Skin epidermis (tissue), 12 donors: ENCODE results near the gene NFYA.

Experiments used
- H3K27ac ChIP-seq, 21 experiments: fragments of 200-600 bp; sonication (generic) in 11 of 21; one replicate each; pipeline ENCODE4 v1.5.0; 2020; ENCODE audit warnings: mild to moderate bottlenecking in 3 of 21, inconsistent platforms in 2 of 21, moderate library complexity in 2 of 21
- H3K4me3 ChIP-seq, 7 experiments: fragments of 200-600 bp; sonication (generic) in 2 of 7; one replicate each; pipeline ENCODE4 v1.5.0; 2020; ENCODE audit warnings: inconsistent platforms in 2 of 7, mild to moderate bottlenecking in 2 of 7, moderate library complexity in 1 of 7

NFYA gene

GRCh38 chr6:41066867-41067304, 5.9 kb upstream of the NFYA start:
- Histone ChIP-seq H3K4me3 (no peak overlapping the region), H3K27ac (no peak overlapping the region)

DNA sequence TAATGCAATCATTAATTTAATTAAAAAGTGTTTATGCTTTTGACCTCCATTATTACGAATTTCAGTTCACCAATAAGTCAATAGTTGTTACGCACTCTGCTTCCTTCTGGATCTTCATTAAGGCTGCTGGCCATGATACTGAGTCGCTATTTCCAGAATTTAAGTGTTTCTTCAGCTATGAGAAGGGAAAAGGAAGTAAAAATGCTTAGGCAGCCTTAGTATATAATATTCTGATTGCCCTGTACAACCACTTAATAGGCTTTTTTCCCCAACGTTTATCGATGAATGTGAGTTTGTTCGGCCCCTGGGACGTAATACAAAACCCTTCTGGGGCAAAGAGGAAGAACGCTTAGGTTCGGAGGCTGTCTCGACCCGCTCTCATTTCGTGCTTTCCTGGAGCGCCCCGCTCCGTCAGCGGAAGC, 1.3 kb upstream of the NFYA start:
- H3K4me3 ChIP-seq: peak overlapping the region; percentile 70 to 99 (median 93)
- peak overlapping the region; percentile 84 to 100 (median 98) for H3K27ac ChIP-seq

DNA sequence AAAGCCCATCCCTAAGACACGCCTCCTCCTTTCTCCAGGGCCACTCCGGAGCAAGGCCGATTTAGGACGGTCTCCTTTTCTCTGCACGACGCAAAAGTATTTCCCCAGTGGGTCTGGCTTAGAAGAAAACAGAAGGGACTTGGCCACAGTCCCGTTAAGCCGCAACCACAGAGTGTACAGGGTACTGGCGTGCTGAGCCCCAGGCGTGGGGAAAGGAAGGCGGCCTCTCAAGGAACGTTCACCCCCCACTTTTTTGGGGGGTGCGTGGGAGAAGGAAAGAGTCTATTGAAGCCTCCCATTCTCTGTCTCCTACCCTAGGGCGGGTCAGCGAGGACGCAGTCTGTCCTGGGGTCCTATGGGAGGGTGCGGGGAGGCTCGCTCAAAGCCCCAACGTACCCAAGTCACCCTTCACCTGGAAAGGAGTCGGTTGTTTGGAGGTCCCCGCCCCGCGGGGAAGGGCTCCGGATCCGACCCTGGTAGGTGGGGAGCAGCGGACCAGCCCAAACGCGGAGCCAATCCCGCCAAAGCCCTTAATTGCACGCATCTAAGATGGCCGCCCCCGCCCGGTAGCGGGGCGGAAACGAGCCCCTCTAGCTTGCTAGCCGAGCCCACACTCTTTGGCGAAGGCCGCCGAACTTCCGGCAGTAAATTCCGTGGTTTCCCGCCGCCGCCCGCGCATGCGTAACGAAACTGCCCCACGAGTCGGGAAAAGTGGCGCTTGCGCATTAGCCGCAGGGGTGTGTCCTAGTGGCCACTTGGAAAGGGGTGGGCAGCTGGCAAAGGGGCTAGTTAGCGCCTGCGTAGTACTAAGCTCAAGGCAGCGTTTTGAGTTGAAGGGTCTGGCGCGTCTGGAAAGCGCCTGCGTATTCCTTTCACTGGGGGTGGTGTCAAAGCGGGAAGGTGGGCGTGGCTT, 595 bp upstream of the NFYA start, which contains the start of gene OARD1:
Gene OARD1, minus strand, starts transcription at position 434 of the 913 bp plus-strand sequence. CDS start 722 bp downstream, outside the sequence.
- H3K4me3 ChIP-seq: peak within 1 kb of the TSS; percentile 70 to 99 (median 93)

GRCh38 chr6:41073203-41073967, 611 bp downstream of the NFYA start:
- Histone ChIP-seq H3K4me3 (peak overlapping the region; percentile 70 to 99 (median 93)), H3K27ac (peak overlapping the region; percentile 93 to 100 (median 98))

More for the DNA sequence above, 595 bp upstream of the NFYA start, which contains the start of gene OARD1:
- peak within 1 kb of the TSS; percentile 93 to 100 (median 98) for H3K27ac ChIP-seq

GRCh38 chr6:41073968-41074691, 1.4 kb downstream of the NFYA start:
- H3K4me3 ChIP-seq: peak overlapping the region; percentile 70 to 99 (median 93)
- H3K27ac ChIP-seq: peak overlapping the region in 20 of 21 experiments; percentile 93 to 100 (median 98)

GRCh38 chr6:41074692-41075436, 2.1 kb downstream of the NFYA start:
- Histone ChIP-seq H3K4me3 (peak overlapping the region in 4 of 7 experiments; percentile 4 to 99 (median 96)), H3K27ac (peak overlapping the region in 15 of 21 experiments; percentile 94 to 100 (median 99))

GRCh38 chr6:41075651-41076626, 3.2 kb downstream of the NFYA start:
- no peak overlapping the region for H3K4me3 ChIP-seq
- H3K27ac ChIP-seq: peak overlapping the region in 1 of 21 experiments; percentile 99

- Histone ChIP-seq H3K4me3 (no peak overlapping the region), H3K27ac (no peak overlapping the region)
Measured at GRCh38 chr6:41077536-41077935, 4.8 kb downstream of the NFYA start.

- H3K27ac ChIP-seq: no peak overlapping the region
- no peak overlapping the region for H3K4me3 ChIP-seq
Measured at GRCh38 chr6:41078101-41078500, 5.3 kb downstream of the NFYA start.

DNA sequence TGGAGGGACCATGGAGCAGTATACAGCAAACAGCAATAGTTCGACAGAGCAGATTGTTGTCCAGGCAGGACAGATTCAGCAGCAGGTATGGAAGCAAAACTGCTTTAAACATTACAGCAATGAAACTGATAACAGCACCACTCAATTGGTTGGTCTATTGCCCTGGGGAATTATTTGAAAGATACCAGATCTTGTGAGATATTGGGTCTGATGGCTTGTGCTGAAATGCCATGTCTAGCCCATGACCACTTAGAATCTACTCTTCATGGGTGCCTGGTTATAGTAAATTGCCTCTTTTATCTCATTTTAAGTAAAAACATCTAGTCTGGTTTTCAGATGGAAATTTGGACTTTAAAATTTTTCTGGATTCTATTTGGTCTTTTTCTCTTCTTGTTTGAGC, 6.3 kb downstream of the NFYA start:
- no peak overlapping the region for H3K4me3 ChIP-seq
- no peak overlapping the region for H3K27ac ChIP-seq

DNA sequence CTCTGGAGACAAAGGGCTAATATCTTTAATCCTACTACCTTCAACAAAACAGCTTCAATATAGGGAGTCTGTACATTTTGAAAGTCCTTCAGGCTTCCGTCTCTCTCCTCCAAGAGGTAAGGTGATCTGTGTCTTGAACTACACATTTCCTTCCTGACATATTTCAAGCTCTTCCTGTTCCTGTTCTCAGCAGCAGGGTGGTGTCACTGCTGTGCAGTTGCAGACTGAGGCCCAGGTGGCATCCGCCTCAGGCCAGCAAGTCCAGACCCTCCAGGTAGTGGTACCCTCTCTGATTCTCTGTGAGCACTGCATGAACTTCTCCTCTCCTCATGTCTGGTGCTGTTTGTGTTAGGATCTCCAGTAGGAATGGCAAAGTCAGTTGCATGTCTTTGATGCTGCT, 7.8 kb downstream of the NFYA start:
- no peak overlapping the region for H3K4me3 ChIP-seq
- peak overlapping the region in 2 of 21 experiments; percentile 18 to 55 for H3K27ac ChIP-seq

GRCh38 chr6:41083072-41083471, 10.3 kb downstream of the NFYA start:
- no peak overlapping the region for H3K4me3 ChIP-seq
- no peak overlapping the region for H3K27ac ChIP-seq

DNA sequence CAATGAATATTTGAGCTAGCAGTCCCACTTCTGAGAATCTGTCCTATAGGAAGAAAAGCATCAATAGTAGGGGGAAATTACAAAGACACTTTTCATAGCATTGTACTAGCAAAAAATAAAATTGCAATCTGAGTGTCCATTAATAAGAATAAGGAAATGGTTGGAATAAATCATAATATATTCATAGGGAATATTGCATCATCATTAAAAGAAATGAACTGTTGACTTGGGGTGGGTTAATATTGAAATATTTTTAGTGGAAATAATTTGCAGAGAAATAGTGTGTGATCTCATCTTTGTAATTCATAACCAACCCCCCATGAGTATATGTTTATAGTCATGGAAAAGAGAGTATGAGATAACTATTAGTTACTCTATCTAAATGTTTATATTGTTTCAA, 12.4 kb downstream of the NFYA start:
- Histone ChIP-seq H3K27ac (no peak overlapping the region), H3K4me3 (no peak overlapping the region)

DNA sequence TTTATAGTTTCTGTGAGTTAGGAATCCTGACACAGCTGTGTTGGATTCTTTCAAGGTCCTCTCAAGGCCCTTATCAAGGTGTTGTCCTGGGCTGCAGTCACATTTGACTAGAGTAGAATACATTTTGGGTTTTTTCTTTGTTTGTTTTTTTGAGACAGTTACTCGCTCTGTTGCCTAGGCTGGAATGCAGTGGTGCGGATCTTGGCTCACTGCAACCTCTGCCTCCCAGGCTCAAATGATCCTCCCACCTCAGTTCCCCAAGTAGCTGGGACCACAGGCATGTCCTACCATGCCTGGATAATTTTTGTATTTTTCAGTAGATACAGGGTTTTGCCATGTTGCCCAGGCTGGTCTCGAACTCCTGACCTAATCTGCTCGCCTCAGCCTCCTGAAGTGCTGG, 15.7 kb downstream of the NFYA start:
- H3K27ac ChIP-seq: no peak overlapping the region

GRCh38 chr6:41090841-41091761, 18.3 kb downstream of the NFYA start:
- H3K4me3 ChIP-seq: no peak overlapping the region
- H3K27ac ChIP-seq: no peak overlapping the region

More for the DNA sequence above, 15.7 kb downstream of the NFYA start:
- no peak overlapping the region for H3K4me3 ChIP-seq

- H3K4me3 ChIP-seq: no peak overlapping the region
- H3K27ac ChIP-seq: no peak overlapping the region
Measured at GRCh38 chr6:41092421-41093140, 19.8 kb downstream of the NFYA start.
